GM18907 (cell line): ENCODE results near the gene FNDC3B.
"Not testable (repeated sequence)": the region's sequence is repeated elsewhere in the genome, so short reads cannot be mapped to it uniquely, and the experiment has no call there.

Source experiments
- ATAC-seq: cut with Tn5 transposase; IDR thresholded peaks from one replicate; pipeline ENCODE4 v1.9.1; 2021; ENCODE audit warnings: mild to moderate bottlenecking, moderate library complexity; ENCODE audit not compliant: unreplicated experiment

FNDC3B gene

DNA sequence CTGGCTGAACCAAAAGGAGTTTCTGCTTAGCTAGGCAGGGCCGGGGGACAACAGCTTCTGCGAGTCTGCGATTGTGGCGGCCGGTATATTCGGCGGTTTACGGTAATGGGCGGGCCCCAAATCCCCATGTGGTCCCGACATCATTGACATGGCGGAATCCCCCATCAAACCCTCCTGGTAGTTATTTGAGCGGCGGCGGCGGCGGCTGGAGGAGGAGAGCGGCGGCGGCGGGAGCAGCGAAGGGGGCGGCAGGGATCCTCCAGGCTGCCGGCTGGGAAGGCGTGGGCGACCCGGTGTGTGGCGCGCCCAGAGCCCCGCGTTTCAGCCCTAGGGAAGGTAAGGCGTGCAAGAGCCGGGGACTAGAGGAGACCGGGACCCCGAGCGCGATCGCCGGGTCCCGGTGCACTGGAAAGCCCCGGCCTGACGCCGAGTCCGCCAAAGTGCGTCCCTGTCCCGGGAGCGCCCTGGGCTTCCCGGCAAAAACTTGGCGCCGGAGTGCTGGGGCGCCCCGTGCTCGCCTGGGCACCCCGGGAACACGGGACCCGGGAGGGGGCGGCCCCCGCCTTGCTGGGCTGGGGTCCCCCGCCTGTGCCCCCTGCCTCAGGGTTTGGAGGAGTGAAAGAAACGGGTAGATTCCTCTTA lies at the start of gene FNDC3B:
Gene FNDC3B (plus strand): TSS at position 143 of the 642 bp plus-strand sequence. CDS start 72,902 bp downstream, outside the sequence.
- ATAC-seq: peak; percentile 88

DNA sequence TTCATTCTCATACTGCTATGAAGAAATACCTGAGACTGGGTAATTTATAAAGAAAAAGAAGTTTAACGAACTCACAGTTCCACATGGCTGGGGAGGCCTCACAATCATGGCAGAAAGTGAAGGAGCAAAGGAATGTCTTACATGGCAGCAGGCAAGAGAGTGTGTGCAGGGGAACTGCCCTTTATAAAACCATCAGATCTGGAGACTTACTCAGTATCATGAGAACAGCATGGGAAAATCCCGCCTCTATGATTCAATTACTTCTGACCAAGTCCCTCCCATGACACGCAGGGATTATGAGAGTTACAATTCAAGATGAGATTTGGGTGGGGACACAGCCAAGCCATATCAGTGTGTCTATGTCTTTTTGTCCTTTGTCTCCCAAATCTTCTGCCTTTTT lies 49.1 kb upstream of the FNDC3B start:
- not testable (repeated sequence) for ATAC-seq

DNA sequence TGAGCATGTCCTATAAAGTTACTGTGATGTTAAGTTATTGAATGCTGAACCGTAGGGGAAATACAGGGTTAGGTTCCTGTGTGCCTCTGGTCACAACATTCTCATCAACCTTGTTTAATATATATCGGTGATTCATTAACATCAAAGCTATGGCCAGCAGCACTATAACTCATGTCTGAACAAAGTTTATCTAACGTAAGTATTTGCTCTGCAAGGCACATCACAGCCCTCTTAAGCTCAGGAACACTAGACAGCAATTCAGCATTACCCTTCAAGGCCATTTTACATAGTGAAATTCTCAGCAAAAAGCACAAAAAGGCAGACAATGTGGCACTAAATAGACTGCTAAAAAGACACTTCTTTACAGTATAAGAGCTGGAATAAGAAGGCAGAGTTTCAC lies 48.2 kb upstream of the FNDC3B start:
- no peak for ATAC-seq

DNA sequence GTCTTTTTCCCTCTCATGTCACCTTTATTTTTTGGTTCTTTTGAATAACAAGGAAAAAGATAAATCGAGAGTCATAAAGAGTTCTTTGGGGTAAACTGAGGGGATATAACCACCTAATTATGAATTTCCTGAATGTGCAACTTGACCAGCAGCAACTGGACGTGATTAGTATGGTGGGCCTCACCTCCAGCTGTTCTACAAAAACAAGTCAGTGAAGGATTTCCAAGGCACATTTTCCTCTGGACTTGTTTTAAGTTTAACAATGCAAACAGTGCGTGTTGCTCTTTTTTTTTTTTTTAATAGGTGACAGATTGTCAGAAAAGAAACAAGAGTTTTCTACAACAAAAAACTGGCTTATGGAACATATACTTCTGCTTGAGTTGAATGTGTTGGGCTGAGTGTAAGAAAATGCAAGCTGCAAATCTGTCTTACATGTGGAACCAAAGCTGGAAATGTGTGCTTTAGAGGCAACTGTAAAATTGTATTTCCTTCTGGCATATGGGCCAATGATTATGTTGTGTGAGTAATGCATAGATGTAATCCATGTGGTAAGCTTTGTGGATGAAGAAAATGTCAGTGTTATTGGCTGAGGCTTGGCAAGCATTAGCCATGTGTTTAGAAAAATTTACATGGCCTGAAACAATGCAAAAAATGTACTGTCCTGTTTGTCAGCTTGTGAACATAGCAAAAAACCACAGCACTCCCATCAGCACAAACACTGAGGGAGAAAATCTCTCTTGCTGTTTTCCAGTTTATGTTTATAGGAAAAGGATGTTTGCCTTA lies 44.5 kb upstream of the FNDC3B start:
- no peak for ATAC-seq

DNA sequence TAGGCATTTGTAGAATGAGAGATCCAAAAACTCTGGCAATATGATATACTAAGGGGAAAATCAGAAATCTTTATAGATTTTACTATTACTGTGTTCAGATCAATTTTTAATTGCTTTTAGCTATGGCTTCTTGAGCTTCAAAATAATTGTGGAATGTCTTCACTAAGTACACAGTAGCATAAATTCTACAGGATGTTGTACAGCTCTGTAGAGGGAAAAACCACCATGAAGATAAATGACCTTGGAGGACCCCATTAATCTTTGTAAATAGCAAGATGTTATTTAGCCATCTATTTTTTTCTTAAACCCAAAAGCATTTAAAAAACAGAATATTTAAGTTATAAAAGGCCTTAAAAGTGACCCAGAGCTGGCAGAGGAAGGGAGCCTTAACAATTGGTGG lies 43.9 kb upstream of the FNDC3B start:
- ATAC-seq: no peak

DNA sequence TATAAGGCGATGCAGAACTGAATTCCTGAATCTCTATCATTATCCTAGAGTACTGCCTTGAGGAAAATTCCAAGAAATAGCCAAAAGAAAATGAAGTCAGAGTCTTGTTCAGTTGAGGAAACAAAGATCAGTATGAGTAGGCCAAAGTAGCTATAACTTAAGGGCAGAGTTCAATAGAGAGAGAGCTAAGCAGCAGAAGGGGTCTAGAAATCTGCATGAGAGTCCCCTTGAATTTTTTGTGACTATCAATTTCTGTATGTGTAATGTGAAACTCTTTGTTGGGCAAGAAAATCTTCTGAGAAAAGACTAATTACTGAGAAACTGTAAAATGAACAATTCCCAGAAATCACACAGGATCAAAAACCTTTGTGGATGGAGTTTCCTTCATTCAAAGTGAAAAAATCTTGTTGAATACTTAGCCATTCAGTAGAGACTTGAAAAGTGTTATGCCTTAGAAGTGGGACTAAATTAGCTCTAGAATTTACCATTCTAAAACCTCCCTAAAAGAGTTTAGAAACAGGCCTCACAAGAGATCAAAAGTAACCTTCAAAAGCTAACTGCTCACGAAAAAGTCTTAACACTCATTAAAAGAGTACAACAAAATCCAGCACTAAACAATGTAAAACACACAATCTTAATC lies 43.1 kb upstream of the FNDC3B start:
- ATAC-seq: no peak

DNA sequence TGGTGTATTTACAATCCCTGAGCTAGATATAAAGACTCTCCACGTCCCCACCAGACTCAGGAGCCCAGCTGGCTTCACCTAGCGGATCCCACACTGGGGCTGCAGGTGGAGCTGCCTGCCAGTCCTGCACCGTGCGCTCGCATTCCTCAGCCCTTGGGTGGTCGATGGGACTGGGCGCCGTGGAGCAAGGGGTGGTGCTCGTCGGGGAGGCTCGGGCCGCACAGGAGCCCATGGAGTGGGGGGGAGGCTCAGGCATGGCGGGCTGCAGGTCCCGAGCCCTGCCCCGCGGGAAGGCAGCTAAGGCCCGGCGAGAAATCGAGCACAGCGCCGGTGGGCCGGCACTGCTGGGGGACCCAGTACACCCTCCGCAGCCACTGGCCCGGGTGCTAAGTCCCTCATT lies 40.6 kb upstream of the FNDC3B start:
- ATAC-seq: not testable (repeated sequence)

DNA sequence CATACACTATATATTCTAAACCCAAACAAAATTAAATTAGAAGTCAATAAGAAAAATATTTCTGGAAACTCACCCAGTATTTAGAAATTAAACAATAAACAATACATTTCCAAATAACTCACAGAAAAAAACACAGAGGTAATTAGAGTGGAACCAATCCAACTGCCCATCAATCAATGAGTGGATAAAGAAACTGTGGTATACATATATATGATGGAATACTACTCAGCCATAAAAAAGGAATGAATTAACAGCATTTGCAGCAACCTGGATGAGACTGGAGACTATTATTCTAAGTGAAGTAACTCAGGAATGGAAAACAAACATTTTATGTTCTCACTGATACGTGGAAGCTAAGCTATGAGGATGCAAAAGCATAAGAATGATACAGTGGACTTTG lies 37.8 kb upstream of the FNDC3B start:
- not testable (repeated sequence) for ATAC-seq

DNA sequence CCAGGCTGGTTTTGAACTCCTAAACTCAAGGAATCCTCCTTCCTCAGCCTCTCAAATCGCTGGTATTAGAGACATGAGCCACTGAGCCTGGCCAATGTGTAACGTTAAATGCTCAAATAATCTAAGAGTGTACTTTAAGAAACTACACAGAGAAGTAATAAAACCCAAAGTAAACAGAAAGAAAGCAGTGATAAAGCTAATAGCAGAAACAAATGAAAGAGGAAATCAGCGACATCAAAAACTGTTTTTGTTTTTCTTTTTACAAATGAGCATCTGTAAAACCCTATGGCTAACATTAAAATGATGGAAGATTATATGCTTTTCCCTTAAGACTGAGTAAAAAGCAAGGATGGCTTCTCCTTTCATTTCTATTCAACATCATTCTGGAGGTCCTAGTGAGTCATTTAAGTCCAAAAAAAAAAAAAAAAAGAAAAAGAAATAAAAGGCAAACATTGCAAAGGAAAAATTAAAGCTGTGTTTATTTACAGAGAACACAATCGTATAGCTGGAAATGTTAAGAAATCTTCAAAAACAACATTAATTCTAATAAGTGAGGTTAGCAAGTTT lies 36.8 kb upstream of the FNDC3B start:
- no peak for ATAC-seq

DNA sequence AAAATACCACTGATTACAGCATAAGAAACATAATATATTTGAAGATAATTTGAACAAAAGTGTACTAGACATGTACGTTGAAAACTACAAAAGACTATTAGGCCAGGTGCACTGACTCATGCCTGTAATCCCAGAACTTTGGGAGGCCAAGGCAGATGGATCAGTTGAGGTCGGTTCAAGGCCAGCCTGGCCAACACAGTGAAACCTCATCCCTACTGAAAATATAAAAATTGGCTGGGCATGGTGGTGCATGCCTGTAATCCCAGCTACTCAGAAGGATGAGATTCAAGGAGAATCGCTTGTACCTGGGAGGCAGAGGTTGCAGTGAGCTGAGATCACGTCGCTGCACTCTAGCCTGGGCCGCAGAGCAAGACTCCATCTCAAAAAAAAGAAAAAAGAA lies 36.2 kb upstream of the FNDC3B start:
- no peak for ATAC-seq

DNA sequence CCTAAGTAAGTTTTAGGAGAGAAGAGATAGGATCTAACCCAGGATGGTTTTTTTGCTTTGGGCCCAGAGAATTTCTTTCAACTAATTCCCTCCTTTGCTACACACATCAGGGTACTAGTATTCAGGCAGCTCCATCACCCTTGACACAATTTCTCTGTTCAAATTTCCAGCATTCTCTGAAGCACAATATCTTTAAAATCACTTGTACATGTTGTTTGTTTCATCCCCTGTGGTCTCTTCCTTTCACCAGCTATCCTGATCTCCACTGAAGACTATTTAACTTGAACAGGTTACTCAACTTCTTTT lies 32.4 kb upstream of the FNDC3B start:
- ATAC-seq: no peak

DNA sequence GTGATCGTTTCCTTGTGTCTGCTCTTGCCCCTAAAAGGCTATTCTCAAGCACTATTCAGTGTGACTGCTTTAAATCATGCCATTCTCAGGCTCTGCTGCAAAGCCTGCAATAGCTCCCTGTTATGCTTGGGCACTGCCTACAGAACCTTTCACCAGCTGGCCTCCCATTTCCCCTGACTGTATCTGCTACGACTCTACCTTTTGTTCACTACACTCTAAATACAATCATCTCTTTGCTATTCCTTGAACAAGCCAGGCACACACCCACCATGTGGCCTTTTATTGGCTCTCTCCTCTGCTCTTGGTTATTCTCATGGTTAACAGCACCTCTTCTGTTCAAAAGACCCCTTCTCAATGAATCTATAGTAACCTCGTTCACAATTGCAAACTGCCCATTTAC lies 29.6 kb upstream of the FNDC3B start:
- no peak for ATAC-seq

DNA sequence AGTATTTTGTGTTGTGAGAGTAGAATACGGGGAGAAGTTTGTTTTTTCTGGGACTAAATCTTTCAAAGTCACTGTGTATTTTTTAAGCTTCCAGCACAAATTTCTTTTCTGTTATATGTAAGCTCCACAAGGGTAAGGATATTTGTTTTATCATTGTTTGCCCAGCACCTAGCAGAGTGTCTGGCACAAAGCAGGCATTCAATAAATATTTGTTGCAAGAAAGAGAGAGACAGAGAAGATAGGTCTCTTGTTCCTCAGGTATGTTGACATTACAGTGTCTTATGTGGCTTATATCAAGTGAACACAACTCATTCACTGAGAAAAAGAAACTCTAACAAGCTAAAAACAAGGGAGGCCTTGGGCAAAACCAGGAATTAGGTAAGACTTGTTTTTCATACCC lies 26.6 kb upstream of the FNDC3B start:
- ATAC-seq: no peak

DNA sequence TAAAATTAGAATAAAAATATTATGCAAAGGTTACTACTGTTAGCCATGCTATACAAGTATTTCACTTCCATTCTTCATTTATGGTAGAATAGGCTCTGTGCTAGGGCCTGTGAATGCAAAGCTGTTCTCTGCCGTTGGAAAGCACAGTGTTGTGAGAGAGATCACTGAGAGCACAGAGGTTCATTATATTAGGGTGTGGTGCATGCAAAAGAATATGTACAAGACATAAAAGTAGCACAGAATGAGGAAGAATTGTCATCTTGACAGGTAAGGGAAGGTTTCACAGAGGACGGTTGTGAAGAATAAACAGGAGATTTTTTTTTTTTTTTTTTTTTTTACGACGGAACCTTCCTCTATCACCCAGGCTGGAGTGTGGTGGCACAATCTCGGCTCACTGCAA lies 25.2 kb upstream of the FNDC3B start:
- ATAC-seq: no peak

DNA sequence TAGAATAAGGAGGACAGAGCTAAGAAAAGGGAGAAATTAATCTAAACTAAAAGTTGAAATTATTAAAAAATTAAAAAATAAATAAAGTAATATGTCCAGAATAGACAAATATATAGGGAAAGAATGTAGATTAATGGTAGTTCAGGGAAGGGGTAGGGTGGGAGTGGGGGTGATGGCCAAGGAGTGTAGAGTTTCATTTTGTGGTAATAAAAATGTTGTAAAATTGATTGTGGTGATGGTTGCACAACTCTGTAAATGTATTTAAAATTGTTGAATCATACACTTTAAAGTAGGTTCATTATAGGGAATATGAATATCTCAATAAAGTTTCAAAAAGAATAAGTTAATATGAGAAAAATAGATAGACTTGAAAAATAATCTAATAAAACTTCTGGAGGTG lies 21.0 kb upstream of the FNDC3B start:
- no peak for ATAC-seq

DNA sequence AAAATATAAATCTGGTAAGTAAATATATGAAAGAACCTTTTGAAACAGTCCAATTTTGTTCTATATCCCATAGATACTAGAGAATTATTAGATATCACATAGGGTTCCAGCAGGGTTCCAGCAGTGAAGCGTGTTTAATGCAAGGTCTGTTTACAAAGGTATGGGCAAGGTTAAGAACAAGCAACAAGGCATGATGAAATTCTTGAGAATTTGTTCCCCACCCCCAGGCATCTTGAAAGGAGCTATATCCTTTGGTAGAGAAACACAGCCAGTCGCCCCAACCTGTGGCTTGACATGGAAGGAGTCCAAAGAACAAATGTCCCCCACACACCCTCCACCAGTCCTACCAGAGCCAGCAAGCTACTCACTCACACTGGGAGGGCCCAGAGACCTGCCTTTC lies 18.6 kb upstream of the FNDC3B start:
- ATAC-seq: no peak

DNA sequence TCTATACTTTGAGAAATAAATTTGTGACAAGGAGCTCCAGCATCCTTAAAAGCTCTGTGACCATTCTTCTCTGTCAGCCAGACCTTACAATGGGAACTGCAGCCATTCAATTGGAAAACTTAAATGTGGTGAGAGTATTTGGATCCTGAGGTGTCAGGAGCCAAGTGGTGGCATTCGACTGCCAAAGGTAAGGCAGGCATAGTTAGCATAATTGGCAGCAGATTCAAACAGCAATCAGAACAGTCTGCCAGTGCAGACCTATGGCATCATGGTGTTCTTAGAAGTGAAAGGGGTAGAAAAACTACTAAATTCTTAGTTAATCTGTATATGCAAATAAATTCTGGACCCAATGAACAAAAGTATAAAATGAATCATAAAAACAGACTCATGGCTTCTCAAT lies 18.2 kb upstream of the FNDC3B start:
- no peak for ATAC-seq

DNA sequence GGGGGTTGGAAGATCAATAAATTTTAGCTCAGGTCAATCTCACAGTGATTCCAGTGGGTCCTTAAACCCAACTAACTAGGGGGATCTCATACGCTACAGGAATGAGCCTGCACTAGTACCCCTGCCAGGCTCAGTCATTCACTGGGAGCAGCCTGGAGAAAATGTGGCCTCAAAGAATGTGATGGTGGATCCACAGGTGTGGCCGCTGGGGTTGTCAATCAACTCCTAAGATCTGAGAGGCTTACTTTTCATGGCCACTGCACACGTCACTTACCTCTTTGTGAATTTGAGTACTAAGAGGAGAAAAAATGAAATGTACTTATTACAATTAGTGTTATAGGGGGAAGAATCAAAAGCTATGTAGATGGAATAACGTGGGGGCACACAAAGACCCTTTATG lies 17.5 kb upstream of the FNDC3B start:
- no peak for ATAC-seq

DNA sequence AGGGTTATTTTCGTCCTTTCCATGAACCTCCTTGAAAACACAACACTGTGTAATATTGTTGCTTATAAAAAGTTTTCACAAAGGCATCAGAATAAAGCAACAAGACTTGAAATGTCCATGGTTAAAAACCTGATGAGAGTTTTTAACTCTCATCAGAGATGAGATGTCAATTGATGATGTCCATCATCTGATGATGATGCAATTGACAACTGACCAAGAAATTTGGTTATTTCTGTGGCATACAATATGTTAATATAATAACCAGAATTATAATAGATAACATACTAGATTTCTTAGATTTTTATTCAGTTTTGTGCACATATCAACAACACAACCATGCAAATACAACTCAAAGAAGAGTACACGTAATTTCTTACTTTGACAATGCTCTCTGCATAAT lies 15.5 kb upstream of the FNDC3B start:
- ATAC-seq: no peak

DNA sequence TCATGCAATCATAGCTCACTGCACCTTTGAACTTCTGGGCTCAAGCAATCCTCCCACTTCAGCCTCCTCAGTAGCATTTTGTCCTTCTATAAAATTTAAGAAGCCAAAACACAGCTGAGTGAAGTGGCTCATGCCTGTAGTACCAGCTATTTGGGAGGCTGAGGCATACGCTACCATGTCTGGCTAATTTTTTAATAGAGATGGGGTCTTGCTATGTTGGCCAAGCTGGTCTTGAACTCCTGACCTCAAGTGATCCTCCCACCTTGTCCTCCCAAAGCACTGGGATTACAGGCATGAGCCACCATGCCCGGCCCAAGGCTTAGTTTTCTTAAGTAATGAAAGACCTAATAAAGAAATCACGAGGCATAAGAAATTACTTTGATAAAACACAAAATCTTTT lies 14.7 kb upstream of the FNDC3B start:
- no peak for ATAC-seq

DNA sequence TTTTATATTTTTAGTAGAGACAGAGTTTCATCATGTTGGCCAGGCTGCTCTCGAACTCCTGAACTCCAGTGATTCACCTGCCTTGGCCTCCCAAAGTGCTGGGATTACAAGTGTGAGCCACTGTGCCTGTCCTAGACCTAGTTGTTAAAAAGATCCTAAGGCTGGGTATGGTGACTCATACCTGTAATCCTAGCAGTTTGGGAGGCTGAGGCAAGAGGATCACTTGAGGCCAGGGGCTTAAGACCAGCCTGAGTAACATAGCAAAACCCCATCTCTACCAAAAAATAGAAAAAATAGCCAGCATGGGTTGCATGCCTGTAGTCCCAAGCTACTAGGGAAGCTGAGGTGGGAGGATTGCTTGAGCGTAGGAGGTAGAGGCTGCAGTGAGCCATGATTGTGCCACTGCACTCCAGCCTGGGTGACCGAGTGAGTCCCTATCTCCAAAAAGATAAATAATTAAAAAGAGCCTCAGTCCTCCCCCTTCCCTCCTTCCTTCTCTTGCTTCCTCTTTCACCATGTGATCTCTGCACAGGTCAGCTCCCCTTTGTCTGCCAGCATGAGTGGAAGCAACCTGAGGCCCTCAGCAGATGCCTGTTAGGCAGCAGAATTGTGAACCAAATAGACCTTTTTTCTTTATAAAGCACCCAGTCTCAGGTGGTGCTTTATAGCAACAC lies 9.8 kb upstream of the FNDC3B start:
- no peak for ATAC-seq
